ENCODE data around the gene COMMD9. TPM values are rescaled to one million over a fixed set of nuclear protein-coding genes. Genes with fewer than 3 reads are reported as not detected.
A peak's percentile ranks its signal among the peaks of the same experiment; 100 is the strongest.
"Not testable (repeated sequence)": the region's sequence is repeated elsewhere in the genome, so short reads cannot be mapped to it uniquely, and the experiment has no call there.

Gene COMMD9
- total RNA-seq (2014; rRNA removed; shearing (Covaris generic)) = 52.2 and 63.4 TPM in 2 replicates

GRCh38 chr11:36289226-36289852, at the start of gene COMMD9:
TSS of gene COMMD9 (minus strand) at chr11:36289424. CDS start at chr11:36289412, 12 bp downstream.
- Histone ChIP-seq H3K27me3 (no peaks in the 10 kb centered on the region), H3K4me1 (no peaks in the 10 kb centered on the region), H3K9me3 (replicated peaks) (no peaks in the 10 kb centered on the region), H3K4me3 (peak within 1 kb of the TSS; percentile 66), H3K27ac (no peak within 1 kb of the TSS; the same call in 1 of the 2 replicates), H3K36me3 (no peaks in the 10 kb centered on the region)
- DNase-seq = peak; percentile 95

GRCh38 chr11:36333897-36334296, 44.7 kb upstream of the COMMD9 start:
- H3K27ac ChIP-seq = no peak overlapping the region
- H3K4me1 ChIP-seq = peaks cover 11% of the 10 kb centered on the region
- peak; percentile 63 to 80 for DNase-seq
- 0 out of 2 replicates have a peak, but pooled peaks cover 3% of the 10 kb centered on the region for H3K9me3 ChIP-seq (replicated peaks)
- no peaks in the 10 kb centered on the region for H3K27me3 ChIP-seq
- no peak overlapping the region for H3K4me3 ChIP-seq
- no peaks in the 10 kb centered on the region for H3K36me3 ChIP-seq

- Histone ChIP-seq H3K4me1 (peaks cover 11% of the 10 kb centered on the region), H3K9me3 (replicated peaks) (0 out of 2 replicates have a peak, but pooled peaks cover 3% of the 10 kb centered on the region), H3K4me3 (no peak overlapping the region), H3K27ac (no peak overlapping the region), H3K27me3 (no peaks in the 10 kb centered on the region), H3K36me3 (no peaks in the 10 kb centered on the region)
- no peak for DNase-seq
Measured at GRCh38 chr11:36333468-36333867, 44.2 kb upstream of the COMMD9 start.

GRCh38 chr11:36330411-36330810, 41.2 kb upstream of the COMMD9 start:
- Histone ChIP-seq H3K27me3 (no peaks in the 10 kb centered on the region), H3K9me3 (replicated peaks) (no peaks in the 10 kb centered on the region), H3K4me1 (peaks cover 11% of the 10 kb centered on the region), H3K36me3 (no peaks in the 10 kb centered on the region), H3K27ac (no peak overlapping the region), H3K4me3 (no peak overlapping the region)
- DNase-seq = no peak

GRCh38 chr11:36328966-36329673, 39.9 kb upstream of the COMMD9 start:
- Histone ChIP-seq H3K4me1 (peaks cover 11% of the 10 kb centered on the region), H3K27ac (no peak overlapping the region), H3K9me3 (replicated peaks) (no peaks in the 10 kb centered on the region), H3K4me3 (no peak overlapping the region), H3K27me3 (no peaks in the 10 kb centered on the region), H3K36me3 (no peaks in the 10 kb centered on the region)
- no peak for DNase-seq

GRCh38 chr11:36326524-36327419, 37.5 kb upstream of the COMMD9 start:
- Histone ChIP-seq H3K4me3 (no peak overlapping the region), H3K9me3 (replicated peaks) (no peaks in the 10 kb centered on the region), H3K27ac (no peak overlapping the region), H3K4me1 (peaks cover 7% of the 10 kb centered on the region), H3K36me3 (no peaks in the 10 kb centered on the region), H3K27me3 (no peaks in the 10 kb centered on the region)
- DNase-seq = no peak

- H3K9me3 ChIP-seq (replicated peaks); H3K4me1 ChIP-seq; DNase-seq; H3K27ac ChIP-seq; H3K4me3 ChIP-seq; H3K36me3 ChIP-seq; H3K27me3 ChIP-seq: not testable (repeated sequence)
Measured at GRCh38 chr11:36325403-36325802, 36.2 kb upstream of the COMMD9 start.

- H3K27ac ChIP-seq; H3K27me3 ChIP-seq; H3K36me3 ChIP-seq; H3K4me1 ChIP-seq; DNase-seq; H3K9me3 ChIP-seq (replicated peaks); H3K4me3 ChIP-seq: not testable (repeated sequence)
Measured at GRCh38 chr11:36324956-36325355, 35.7 kb upstream of the COMMD9 start.

GRCh38 chr11:36317992-36318391, 28.8 kb upstream of the COMMD9 start:
- Histone ChIP-seq H3K36me3 (no peaks in the 10 kb centered on the region), H3K4me3 (no peak overlapping the region), H3K27me3 (no peaks in the 10 kb centered on the region), H3K4me1 (peaks cover 7% of the 10 kb centered on the region), H3K27ac (no peak overlapping the region), H3K9me3 (replicated peaks) (no peaks in the 10 kb centered on the region)
- DNase-seq = no peak

GRCh38 chr11:36316049-36316448, 26.8 kb upstream of the COMMD9 start:
- no peaks in the 10 kb centered on the region for H3K36me3 ChIP-seq
- no peaks in the 10 kb centered on the region for H3K9me3 ChIP-seq (replicated peaks)
- H3K4me3 ChIP-seq = no peak overlapping the region
- peaks cover 24% of the 10 kb centered on the region for H3K4me1 ChIP-seq
- no peak for DNase-seq
- H3K27me3 ChIP-seq = no peaks in the 10 kb centered on the region
- H3K27ac ChIP-seq = no peak overlapping the region

- Histone ChIP-seq H3K27me3 (no peaks in the 10 kb centered on the region), H3K4me3 (no peak overlapping the region), H3K9me3 (replicated peaks) (no peaks in the 10 kb centered on the region), H3K4me1 (peaks cover 24% of the 10 kb centered on the region), H3K36me3 (no peaks in the 10 kb centered on the region), H3K27ac (no peak overlapping the region)
- no peak for DNase-seq
Measured at GRCh38 chr11:36314434-36314767, 25.2 kb upstream of the COMMD9 start.

- H3K27ac ChIP-seq = no peak overlapping the region
- H3K4me1 ChIP-seq = peaks cover 24% of the 10 kb centered on the region
- no peaks in the 10 kb centered on the region for H3K36me3 ChIP-seq
- no peak for DNase-seq
- no peaks in the 10 kb centered on the region for H3K27me3 ChIP-seq
- H3K9me3 ChIP-seq (replicated peaks) = no peaks in the 10 kb centered on the region
- H3K4me3 ChIP-seq = no peak overlapping the region
Measured at GRCh38 chr11:36313750-36314433, 24.7 kb upstream of the COMMD9 start.

GRCh38 chr11:36312611-36313472, 23.6 kb upstream of the COMMD9 start:
- peak; percentile 39 to 46 for DNase-seq
- H3K4me1 ChIP-seq = peaks cover 24% of the 10 kb centered on the region
- H3K27ac ChIP-seq = peak overlapping the region; percentile 33
- no peaks in the 10 kb centered on the region for H3K27me3 ChIP-seq
- H3K36me3 ChIP-seq = no peaks in the 10 kb centered on the region
- no peaks in the 10 kb centered on the region for H3K9me3 ChIP-seq (replicated peaks)
- H3K4me3 ChIP-seq = no peak overlapping the region
